Activated CD4-positive, CD25-positive, alpha-beta regulatory T cell treated with anti-CD3 and anti-CD28 coated beads, Interleukin-2, amount 50 U/mL, for 72 hours (primary cell): Measurements from ENCODE around the gene AIRE.
"Not testable (repeated sequence)": the region's sequence is repeated elsewhere in the genome, so short reads cannot be mapped to it uniquely, and the experiment has no call there.

Source experiments
- DNase-seq: peaks from one replicate; pipeline ENCODE4 v3.0.0; 2021

Gene AIRE

GRCh38 chr21:44285138-44285992 is at the start of gene AIRE:
TSS of gene AIRE (plus strand) at chr21:44285876. CDS start at chr21:44286007, 131 bp downstream.
- DNase-seq = no peak

- not testable (repeated sequence) for DNase-seq
These were observed 45.3 kb upstream of the AIRE start for GRCh38 chr21:44240353-44240752.

- DNase-seq = not testable (repeated sequence)
These were observed 44.8 kb upstream of the AIRE start, which contains the start of gene ICOSLG for GRCh38 chr21:44240842-44241241. TSS of gene ICOSLG (minus strand) at chr21:44240943. CDS start at chr21:44240817, 126 bp downstream.

- not testable (repeated sequence) for DNase-seq
These were observed 44.4 kb upstream of the AIRE start for GRCh38 chr21:44241281-44241680.

GRCh38 chr21:44243980-44244379 is 41.7 kb upstream of the AIRE start:
- DNase-seq = not testable (repeated sequence)

GRCh38 chr21:44247904-44248303 is 37.8 kb upstream of the AIRE start:
- not testable (repeated sequence) for DNase-seq

GRCh38 chr21:44249204-44250037 is 36.3 kb upstream of the AIRE start:
- not testable (repeated sequence) for DNase-seq

GRCh38 chr21:44253832-44254710 is 31.6 kb upstream of the AIRE start:
- peak; percentile 23 for DNase-seq

- no peak for DNase-seq
These were observed 30.1 kb upstream of the AIRE start for GRCh38 chr21:44255511-44255981.

- no peak for DNase-seq
These were observed 27.5 kb upstream of the AIRE start for GRCh38 chr21:44258056-44258725.

- no peak for DNase-seq
These were observed 26.5 kb upstream of the AIRE start for GRCh38 chr21:44259082-44259705.

- DNase-seq = no peak
These were observed 25.6 kb upstream of the AIRE start for GRCh38 chr21:44260066-44260465.

GRCh38 chr21:44260791-44261631 is 24.7 kb upstream of the AIRE start:
- DNase-seq = no peak

- DNase-seq = no peak
These were observed 23.9 kb upstream of the AIRE start, which contains the start of gene DNMT3L for GRCh38 chr21:44261675-44262295. TSS of gene DNMT3L (minus strand) at chr21:44261897. CDS start at chr21:44261259, 638 bp downstream.

- DNase-seq = no peak
These were observed 23.2 kb upstream of the AIRE start for GRCh38 chr21:44262338-44263056.

- DNase-seq = no peak
These were observed 22.4 kb upstream of the AIRE start for GRCh38 chr21:44263221-44263760.

GRCh38 chr21:44263768-44264167 is 21.9 kb upstream of the AIRE start:
- DNase-seq = no peak

- DNase-seq = no peak
These were observed 19.9 kb upstream of the AIRE start for GRCh38 chr21:44265734-44266270.
